ENCODE data around the gene RPL18. TPM values are rescaled to one million over a fixed set of nuclear protein-coding genes. Genes with fewer than 3 reads are reported as not detected.

The RPL18 gene
- total RNA-seq, 1 donor from 2014 or later = 1,683 TPM

- no peak for TF ChIP-seq CTCF (IDR thresholded peaks at IDR 0.05; ENCODE audit: unreplicated experiment)
- Mint-ChIP-seq H3K27ac (ENCODE audit: unreplicated experiment) (no peak overlapping the region), H3K4me3 (ENCODE audit: unreplicated experiment) (no peak overlapping the region), H3K27me3 (ENCODE audit: unreplicated experiment) (peaks cover 2% of the 10 kb centered on the region), H3K9me3 (ENCODE audit: unreplicated experiment) (no peaks in the 10 kb centered on the region), H3K36me3 (ENCODE audit: low read depth, unreplicated experiment) (no peaks in the 10 kb centered on the region), H3K4me1 (ENCODE audit: unreplicated experiment) (peaks cover 5% of the 10 kb centered on the region)
- DNase-seq (ENCODE audit: low spot score) = no peak
Observed at GRCh38 chr19:48656840-48657474, 38.0 kb upstream of the RPL18 start.

DNA sequence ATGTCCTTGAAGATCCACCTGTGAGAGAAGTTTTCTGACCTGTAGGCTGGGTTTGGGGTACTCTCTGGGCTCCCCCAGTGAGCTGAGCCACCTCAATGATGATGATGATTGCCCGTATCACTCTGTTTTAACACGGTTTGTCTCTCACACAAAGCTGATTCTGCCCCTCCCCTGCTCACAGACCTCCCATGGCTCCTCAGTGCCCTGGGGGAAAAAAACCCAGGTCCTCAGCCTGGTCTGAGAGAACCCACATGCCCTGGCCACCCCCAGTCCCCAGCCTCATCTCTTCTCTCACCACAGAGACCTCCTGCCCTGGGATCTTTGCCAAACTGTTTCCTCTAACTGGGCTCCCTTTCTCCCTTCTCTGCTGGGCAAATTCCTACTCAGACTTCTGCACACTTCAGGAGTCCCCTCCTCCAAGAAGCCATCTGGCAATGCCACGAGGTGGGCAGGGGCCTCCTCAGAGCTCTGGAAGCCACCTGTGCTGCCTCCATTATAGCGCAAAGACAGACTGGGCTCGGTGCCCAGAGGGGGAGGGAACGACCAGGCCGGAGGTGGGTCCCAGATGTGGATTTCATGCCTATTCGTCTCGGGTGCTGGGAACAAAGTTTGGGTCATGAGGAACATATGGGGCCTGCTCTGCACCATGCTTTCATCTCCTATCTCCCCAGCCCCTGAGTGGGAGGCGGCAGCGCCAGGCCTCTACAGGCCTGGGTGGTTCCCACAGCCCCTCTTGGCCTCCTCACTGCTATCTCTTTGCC, 35.5 kb upstream of the RPL18 start:
- Mint-ChIP-seq H3K4me3 (ENCODE audit: unreplicated experiment) (no peak overlapping the region), H3K9me3 (ENCODE audit: unreplicated experiment) (no peaks in the 10 kb centered on the region), H3K36me3 (ENCODE audit: low read depth, unreplicated experiment) (no peaks in the 10 kb centered on the region), H3K27ac (ENCODE audit: unreplicated experiment) (no peak overlapping the region), H3K4me1 (ENCODE audit: unreplicated experiment) (peaks cover 5% of the 10 kb centered on the region), H3K27me3 (ENCODE audit: unreplicated experiment) (peaks cover 2% of the 10 kb centered on the region)
- no peak for TF ChIP-seq CTCF (IDR thresholded peaks at IDR 0.05; ENCODE audit: unreplicated experiment)
- DNase-seq (ENCODE audit: low spot score) = no peak

GRCh38 chr19:48651683-48652048, 32.7 kb upstream of the RPL18 start:
- peaks cover 4% of the 10 kb centered on the region for H3K4me1 Mint-ChIP-seq (ENCODE audit: unreplicated experiment)
- H3K27me3 Mint-ChIP-seq (ENCODE audit: unreplicated experiment) = peaks cover 2% of the 10 kb centered on the region
- no peak overlapping the region for H3K27ac Mint-ChIP-seq (ENCODE audit: unreplicated experiment)
- H3K4me3 Mint-ChIP-seq (ENCODE audit: unreplicated experiment) = no peak overlapping the region
- H3K36me3 Mint-ChIP-seq (ENCODE audit: low read depth, unreplicated experiment) = no peaks in the 10 kb centered on the region
- no peak for DNase-seq (ENCODE audit: low spot score)
- H3K9me3 Mint-ChIP-seq (ENCODE audit: unreplicated experiment) = no peaks in the 10 kb centered on the region
- TF ChIP-seq CTCF (IDR thresholded peaks at IDR 0.05; ENCODE audit: unreplicated experiment) = no peak

DNA sequence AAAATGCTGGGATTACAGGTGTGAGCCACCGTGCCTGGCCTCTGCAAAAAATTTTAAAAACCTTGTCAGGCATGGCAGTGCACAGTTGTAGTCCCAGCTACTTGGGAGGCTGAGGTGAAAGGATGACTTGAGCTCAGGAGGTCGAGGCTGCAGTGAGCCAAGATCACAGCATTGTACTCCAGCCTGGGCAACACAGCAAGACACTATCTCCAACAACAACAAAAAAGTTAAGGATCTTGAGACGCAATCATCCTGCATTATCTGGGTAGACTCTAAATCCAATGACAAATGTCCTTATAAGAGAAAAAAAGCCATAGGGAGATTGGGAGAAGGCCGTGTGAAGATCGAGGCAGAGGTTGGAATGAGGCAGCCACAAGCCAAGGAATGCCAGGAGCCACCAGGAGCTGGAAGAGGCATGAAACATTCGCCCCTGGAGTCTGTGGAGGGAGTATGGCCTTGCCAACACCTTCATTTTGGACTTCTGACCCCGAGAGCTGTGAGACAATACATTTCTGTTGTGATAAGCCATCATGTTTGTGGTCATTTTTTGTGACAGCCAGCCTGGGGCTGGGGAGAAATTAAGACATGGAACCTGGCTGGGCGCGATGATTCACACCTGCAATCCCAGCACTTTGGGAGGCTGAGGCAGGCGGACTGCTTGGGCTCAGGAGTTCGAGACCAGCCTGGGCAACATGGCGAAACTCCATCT, 32.1 kb upstream of the RPL18 start:
- H3K9me3 Mint-ChIP-seq (ENCODE audit: unreplicated experiment) = no peaks in the 10 kb centered on the region
- no peak overlapping the region for H3K4me3 Mint-ChIP-seq (ENCODE audit: unreplicated experiment)
- no peak for TF ChIP-seq CTCF (IDR thresholded peaks at IDR 0.05; ENCODE audit: unreplicated experiment)
- no peaks in the 10 kb centered on the region for H3K36me3 Mint-ChIP-seq (ENCODE audit: low read depth, unreplicated experiment)
- H3K4me1 Mint-ChIP-seq (ENCODE audit: unreplicated experiment) = peaks cover 3% of the 10 kb centered on the region
- H3K27ac Mint-ChIP-seq (ENCODE audit: unreplicated experiment) = no peak overlapping the region
- H3K27me3 Mint-ChIP-seq (ENCODE audit: unreplicated experiment) = peaks cover 2% of the 10 kb centered on the region
- no peak for DNase-seq (ENCODE audit: low spot score)

GRCh38 chr19:48648134-48648533, 29.2 kb upstream of the RPL18 start:
- TF ChIP-seq CTCF (IDR thresholded peaks at IDR 0.05; ENCODE audit: unreplicated experiment) = no peak
- Mint-ChIP-seq H3K4me3 (ENCODE audit: unreplicated experiment) (no peak overlapping the region), H3K4me1 (ENCODE audit: unreplicated experiment) (peaks cover 12% of the 10 kb centered on the region), H3K36me3 (ENCODE audit: low read depth, unreplicated experiment) (no peaks in the 10 kb centered on the region), H3K27ac (ENCODE audit: unreplicated experiment) (no peak overlapping the region), H3K9me3 (ENCODE audit: unreplicated experiment) (no peaks in the 10 kb centered on the region), H3K27me3 (ENCODE audit: unreplicated experiment) (peaks cover 5% of the 10 kb centered on the region)
- DNase-seq (ENCODE audit: low spot score) = no peak
